GM12875 (cell line): ENCODE results near the gene TLCD5.
A peak's percentile ranks its signal among the peaks of the same experiment; 100 is the strongest.

Experiments
- H3K4me3 ChIP-seq: one replicate; pipeline ENCODE4 v1.5.1; 2011; ENCODE audit warnings: low read depth, low read length, control low read depth
- TF ChIP-seq, protein P1 (sequence below): IDR thresholded peaks from 2 replicates; pipeline ENCODE4 v1.5.1; 2011; ENCODE audit warnings: low read depth, mild to moderate bottlenecking, control low read depth, inconsistent platforms, low read length, moderate library complexity, borderline replicate concordance; ENCODE audit not compliant: insufficient read depth

TLCD5 gene

DNA sequence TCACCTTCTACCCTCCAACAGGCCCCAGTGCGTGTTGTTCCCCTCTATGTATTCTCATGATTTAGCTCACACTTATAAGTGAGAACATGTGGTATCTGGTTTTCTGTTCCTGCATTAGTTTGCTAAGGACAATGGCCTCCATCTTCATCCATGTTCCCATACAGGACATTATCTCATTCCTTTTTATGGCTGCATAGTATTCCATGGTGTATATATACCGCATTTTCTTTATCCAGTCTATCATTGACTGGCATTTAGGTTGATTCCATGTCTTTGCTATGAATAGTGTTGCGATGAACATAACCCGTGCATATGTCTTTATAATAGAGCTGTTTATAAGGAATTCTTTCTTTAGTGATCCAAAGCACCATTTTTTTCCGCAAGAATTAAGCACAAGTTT, 28.5 kb upstream of the TLCD5 start:
- TF ChIP-seq, protein P1, sequence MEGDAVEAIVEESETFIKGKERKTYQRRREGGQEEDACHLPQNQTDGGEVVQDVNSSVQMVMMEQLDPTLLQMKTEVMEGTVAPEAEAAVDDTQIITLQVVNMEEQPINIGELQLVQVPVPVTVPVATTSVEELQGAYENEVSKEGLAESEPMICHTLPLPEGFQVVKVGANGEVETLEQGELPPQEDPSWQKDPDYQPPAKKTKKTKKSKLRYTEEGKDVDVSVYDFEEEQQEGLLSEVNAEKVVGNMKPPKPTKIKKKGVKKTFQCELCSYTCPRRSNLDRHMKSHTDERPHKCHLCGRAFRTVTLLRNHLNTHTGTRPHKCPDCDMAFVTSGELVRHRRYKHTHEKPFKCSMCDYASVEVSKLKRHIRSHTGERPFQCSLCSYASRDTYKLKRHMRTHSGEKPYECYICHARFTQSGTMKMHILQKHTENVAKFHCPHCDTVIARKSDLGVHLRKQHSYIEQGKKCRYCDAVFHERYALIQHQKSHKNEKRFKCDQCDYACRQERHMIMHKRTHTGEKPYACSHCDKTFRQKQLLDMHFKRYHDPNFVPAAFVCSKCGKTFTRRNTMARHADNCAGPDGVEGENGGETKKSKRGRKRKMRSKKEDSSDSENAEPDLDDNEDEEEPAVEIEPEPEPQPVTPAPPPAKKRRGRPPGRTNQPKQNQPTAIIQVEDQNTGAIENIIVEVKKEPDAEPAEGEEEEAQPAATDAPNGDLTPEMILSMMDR, result no peak
- no peak overlapping the region for H3K4me3 ChIP-seq

- no peak overlapping the region for H3K4me3 ChIP-seq
- TF ChIP-seq, protein P1, result no peak
Measured at GRCh38 chr11:120298461-120298860, 26.6 kb upstream of the TLCD5 start.

GRCh38 chr11:120302001-120302805, 22.9 kb upstream of the TLCD5 start:
- TF ChIP-seq, protein P1, result no peak
- no peak overlapping the region for H3K4me3 ChIP-seq

DNA sequence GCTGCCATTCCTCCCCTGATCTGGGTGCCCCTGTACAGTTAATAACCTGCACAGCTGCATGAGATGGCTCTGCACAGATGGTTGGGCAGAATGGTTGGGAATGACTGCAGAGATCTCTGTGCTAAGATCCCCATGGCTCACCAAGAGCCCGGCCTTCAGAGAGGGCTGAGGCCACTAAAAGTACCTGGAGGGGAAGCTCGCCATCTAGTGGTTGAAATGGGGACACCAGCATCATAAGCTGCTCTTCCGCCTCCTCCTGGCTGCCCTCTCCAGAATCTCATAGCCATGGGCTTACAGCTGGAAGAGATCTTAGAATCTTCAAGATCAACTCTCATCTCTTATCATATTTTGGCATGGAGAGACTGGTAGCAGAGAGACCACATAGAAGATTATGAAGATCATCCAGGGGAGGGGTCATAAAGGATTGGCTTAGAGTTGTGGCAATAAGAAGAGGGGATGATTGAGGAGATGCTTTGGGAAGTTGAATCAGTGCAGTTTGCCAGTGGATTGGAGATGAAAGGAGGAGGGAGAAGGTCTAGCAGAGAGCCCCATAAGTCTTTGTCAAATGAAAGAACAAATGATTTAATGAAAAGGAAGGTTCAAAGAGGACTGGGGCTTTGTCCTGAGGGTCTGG, 22.0 kb upstream of the TLCD5 start:
- no peak overlapping the region for H3K4me3 ChIP-seq
- TF ChIP-seq, protein P1, result peak; percentile 92

DNA sequence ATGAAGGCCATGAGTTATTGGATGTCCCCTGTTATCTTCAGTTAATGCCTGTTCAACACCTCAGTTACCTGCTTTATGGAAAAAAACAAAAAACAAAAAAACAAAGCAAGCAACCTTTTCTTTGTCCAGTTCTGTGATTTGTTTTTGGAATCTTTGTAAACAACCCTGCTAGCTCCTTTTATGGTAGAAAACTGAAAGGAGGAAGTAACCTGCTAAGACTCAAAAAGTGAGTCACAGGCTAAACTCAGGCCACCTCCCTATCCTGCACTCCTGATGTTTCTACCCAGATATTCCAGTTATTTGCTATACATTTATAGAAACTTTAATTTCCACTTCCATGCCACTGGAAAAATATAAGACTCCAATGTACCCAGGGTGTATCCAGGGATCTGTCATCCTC, 20.6 kb upstream of the TLCD5 start:
- TF ChIP-seq, protein P1, result no peak
- H3K4me3 ChIP-seq, result no peak overlapping the region

DNA sequence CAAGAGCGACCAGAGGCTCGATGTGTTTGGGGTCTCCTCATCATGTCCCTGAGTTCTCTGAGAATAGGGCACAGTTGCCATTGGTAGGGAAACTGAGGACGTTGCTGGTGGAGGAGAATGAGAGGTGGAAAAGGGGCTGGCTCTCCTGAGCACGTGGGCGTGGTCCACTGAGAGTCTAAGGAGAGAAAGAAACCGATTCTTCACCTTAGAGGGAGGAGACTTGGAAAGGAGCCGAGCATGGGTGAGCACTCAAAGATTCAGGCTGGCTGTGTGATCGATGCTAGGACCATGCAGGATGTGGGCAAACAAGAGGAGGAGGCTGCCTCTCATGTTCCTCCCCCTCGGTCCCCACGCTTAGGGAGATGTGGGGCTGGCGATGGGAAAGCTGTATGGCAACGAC, 19.8 kb upstream of the TLCD5 start:
- no peak overlapping the region for H3K4me3 ChIP-seq
- TF ChIP-seq, protein P1, result no peak
